Head of caudate nucleus (tissue), 42 donors: ENCODE data around the gene RPS24.
A peak's percentile ranks its signal among the peaks of the same experiment; 100 is the strongest.
"Not testable (repeated sequence)": the region's sequence is repeated elsewhere in the genome, so short reads cannot be mapped to it uniquely, and the experiment has no call there.

Experiments
- DNase-seq, 42 donors: peaks; one replicate each; pipeline versions ENCODE4 v3.0.0 to v3.0.0-alpha.2; 2020 to 2021; ENCODE audit warnings: mixed read lengths in 7 of 42
- intact Hi-C: fragments of 100-400 bp; cut with DNase I; formaldehyde crosslinking; loops from one replicate; pipeline ENCODE4 v1.15.0; 2022

Gene RPS24

DNA sequence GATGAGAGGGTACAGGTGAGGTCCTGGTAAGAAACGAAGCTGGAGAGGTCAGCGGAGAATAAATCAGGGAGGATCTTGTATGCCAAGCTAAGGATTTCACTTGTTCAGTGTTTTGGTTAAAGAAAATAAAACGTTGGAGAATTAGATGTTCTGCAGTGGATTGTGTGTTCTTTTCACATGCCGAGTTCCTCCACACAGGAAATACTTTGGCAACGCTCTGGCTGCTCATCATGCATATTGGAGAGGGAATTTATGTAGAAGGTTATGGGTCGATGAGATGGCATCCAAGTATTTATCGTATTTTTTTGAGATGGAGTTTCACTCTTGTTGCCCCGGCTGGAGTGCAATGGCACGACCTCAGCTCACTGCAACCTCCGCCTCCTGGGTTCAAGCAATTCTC is 11.0 kb downstream of the RPS24 start:
- no peak for DNase-seq
- intact Hi-C loops, result loop anchor here (5.0 to 10.0 kb wide), 3 partner anchors 930 to 1153 kb away; no protein-coding TSS in a partner anchor

DNA sequence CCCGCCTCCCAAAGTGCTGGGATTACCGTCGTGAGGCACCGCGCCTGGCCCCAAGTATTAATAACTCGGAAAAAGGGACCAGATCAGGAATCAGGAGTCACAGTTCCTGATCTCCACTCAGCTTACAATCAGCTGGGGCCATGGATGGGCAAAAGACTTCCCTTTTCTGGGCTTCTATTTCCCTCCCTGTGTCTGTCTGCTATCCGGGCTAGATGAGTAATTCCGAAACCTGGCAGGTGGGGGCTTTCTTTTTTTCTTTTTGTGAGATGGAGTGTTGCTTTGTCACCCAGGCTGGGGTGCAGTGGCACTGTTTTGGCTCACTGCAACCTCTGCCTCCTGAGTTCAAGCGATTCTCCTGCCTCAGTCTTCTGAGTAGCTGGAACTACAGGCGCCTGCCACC is 11.6 kb downstream of the RPS24 start:
- intact Hi-C loops, result loop anchor here (5.0 to 10.0 kb wide), 3 partner anchors 930 to 1152 kb away; no protein-coding TSS in a partner anchor
- peak in 16 of 42 donors; percentile 13 to 58 (median 33) for DNase-seq

DNA sequence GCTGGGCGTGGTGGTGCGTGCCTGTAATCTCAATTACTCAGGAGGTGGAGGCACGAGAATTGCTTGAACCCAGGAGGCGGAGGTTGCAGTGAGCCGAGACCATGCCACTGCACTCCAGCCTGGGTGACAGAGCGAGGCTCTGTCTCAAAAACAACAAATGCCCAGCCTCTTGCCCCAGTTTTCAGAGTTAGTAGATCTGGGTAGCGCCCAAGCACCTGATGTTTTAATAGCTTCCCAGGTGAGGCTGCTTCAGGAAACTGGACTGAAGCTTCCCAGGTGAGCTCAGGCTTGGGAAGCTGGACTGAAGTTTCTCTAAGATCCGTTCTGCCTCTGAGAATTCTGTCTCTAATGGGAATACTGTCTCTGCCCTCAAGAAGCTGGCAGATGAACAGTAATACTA is 12.2 kb downstream of the RPS24 start:
- intact Hi-C loops, result loop anchor here (5.0 to 10.0 kb wide), 3 partner anchors 929 to 1151 kb away; no protein-coding TSS in a partner anchor

DNA sequence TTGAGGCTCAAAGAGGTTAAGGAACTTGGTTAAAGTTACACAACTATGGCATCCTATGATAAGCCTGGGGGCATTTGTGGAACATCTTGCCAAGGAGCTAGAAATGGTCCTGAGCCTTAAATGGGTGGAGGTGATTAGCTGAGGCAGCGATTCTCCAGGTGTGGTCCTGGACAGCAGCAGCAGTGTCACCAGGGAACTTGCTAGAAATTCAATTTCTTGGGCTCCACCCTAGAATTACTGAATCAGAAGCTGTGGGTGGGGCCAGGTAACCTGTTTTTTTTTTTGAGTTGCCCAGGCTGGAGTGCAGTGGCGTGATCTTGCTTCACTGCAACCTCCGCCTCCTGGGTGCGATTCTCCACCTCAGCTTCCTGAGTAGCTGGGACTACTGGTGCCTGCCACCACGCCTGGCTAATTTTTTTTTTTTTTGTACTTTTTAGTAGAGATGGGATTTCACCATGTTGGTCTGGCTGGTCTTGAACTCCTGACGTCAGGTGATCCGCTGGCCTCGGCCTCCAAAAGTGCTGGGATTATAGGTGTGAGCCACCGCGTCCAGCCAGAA is 13.1 kb downstream of the RPS24 start:
- intact Hi-C loops, result loop anchor here (5.0 to 10.0 kb wide), 3 partner anchors 928 to 1151 kb away; no protein-coding TSS in a partner anchor
- DNase-seq, result no peak

More for the DNA sequence above, 12.2 kb downstream of the RPS24 start:
- no peak for DNase-seq

DNA sequence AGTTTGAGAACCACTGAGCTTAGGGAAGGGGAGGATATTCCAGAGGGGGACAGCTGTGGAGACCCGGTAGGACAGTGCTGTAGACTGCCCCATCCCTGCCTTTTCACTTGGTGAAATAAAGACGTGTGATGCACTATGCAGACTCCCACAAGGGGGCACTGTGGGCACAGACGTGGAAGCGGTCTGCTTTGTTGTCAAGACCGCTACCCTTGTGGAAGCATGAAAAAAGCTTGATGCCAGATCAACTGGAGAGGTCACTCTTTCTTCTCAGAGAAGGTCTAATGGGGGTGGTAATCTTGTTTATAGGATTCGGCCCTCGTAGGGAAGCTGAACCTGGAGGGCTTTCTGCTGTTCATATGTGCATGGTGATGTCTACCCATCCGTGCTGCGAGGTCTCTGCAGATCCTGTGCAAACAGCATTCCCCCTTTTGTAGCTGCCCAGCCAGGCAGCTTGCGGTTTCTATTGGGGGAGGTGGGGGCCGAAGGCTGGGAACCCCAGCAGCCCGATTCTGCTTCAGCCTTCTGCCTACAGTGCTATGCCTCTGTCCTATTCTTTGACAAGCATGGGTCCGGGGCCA is 13.7 kb downstream of the RPS24 start:
- intact Hi-C loops, result loop anchor here (5.0 to 10.0 kb wide), 3 partner anchors 927 to 1150 kb away; no protein-coding TSS in a partner anchor
- peak; percentile 81 to 98 (median 94) for DNase-seq

DNA sequence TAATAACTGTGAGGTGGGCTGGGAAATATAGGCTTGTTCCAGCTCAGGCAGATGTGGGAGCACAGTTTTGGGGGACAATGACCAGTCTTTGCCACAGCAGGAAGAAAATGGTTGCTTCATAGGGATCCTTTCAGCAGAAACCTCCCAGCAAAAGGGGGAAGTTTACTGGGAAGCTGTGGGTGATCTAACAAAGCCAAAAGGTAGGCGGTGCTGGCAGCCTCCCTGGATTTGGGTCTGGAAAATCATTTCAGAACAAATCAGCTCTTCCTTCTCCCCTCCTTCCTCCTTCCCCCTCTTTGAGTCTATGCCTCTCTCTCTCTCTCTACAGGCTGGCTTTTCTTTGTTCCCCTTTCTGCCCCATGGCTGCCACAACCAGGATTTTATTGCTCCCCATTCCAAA is 16.2 kb downstream of the RPS24 start:
- intact Hi-C loops, result loop anchor here (5.0 to 10.0 kb wide), 3 partner anchors 925 to 1147 kb away; no protein-coding TSS in a partner anchor
- no peak for DNase-seq

DNA sequence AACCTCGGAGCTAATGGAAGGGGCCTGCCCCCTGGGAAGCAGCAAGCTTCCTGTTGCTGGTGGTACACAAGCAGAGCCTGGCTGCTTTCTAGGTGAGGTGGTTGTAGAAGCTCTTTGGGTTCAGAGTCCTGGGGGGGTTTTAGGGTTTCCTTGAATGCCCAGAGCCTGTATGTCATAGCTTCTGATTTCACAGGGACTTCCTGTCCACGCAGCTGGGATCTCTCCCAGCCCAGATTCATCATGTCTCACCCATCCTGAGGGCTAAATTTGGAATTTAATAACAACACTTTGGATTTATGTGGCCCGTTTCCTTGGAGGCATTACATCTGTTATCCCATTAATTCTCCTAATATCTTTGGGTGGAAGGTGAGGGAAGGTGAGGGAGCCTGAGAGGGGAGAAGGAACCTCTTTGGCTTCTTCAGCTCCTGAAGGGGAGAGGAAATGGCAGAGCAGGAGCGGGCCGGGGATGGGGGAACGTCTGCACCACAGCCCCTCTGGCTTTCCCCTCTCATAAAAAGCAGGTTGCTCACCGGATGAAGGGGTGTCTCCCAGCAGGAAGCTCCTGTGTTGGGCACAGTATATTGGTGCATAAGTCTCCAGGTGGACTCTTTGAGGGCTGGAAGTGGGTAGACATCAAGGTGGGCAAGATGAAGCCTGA is 19.7 kb downstream of the RPS24 start:
- intact Hi-C loops, result no loop called here
- DNase-seq, result no peak

DNA sequence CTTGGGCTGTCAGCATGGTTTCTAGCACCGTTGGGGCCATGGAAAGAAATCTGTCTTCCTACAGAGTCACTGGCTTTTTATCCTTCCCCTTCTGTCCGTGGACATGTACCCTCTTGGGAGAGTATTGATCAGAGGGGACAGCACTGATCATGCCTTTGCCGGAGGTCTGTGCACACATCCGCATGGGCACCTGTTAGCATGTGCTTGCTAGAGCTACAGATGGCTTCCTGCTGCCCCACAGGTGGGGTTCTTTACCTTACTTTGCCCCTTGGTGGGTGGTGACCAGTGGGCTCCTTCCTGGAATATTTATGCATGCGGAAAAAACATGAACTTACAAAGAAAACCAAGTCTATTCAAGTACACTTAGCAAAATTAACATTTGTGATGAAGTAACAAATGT is 24.9 kb downstream of the RPS24 start:
- DNase-seq, result no peak
- intact Hi-C loops, result no loop called here

DNA sequence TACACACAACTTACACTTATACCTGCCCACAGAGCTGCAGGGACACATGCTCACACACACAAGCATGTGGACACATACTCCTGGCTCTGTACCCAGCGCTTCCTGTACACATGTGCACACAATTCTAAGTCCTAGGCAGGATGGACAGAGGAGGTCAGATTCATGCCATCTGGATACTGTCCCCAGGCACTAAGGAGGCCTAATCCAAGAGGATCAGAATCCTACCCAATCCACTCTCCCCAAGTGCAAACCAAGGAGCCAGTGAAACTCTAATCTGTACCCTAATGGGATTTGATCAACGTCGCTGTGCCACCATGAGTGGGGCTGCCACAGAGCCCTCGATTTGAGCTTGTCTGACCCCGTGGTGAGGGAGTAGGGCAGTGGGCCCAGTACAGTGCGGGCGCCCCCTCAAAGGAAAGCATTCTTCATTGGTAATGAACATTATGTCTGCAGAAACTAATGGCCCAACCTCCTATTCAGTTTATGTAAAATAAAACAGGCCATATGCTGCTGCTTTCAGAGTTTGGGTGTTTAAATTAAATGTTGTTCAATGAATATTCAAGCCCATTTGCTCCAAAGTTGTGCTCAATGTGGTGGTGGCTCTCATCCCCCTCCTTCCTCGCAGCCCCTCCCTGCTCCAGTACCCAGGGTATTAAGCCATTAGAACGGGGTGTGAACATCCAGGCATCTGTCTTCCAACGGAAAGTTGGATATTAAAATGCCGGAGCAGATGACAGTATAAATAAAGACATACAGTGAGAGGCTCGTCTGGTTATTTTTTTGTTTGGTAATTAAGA is 26.4 kb downstream of the RPS24 start:
- intact Hi-C loops, result no loop called here
- no peak for DNase-seq

DNA sequence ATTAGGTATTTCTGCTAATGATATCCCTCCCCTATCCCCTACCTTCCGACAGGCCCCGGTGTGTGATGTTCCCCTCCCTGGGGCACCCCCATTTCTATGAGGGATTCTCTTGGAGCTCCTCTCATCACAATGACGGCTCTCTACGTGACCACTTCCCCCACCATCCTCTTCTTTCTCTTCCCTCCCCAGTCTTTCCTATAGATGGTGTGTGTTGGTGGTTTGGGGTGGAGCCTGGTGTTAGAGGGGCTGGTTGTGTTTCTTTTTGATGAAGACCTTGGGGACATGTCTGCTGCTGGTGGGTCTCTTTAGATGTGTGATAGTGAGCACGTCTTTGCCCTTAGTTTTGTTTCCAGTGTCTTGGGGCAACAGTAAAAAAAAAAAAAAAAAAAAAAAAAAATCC is 28.6 kb downstream of the RPS24 start:
- intact Hi-C loops, result no loop called here
- no peak for DNase-seq

DNA sequence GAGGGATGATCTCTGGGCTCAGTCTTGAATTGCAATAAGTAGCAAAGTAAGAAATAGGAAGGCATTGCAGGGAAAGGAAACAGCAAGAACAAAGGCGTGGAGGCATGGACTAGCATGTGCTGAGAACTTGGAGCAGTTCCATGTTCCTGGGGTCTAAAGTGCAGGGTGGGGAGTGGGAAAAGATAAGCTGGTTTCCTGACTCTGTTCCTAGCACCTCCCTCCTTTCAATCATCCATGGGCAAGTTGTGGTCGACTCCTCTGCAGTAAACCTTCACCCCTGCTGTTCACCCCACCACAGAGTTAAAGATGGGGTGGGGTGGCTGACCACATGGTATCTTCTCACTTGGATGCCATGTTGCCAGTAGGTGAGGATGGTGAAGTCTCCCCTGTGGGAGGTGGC is 29.6 kb downstream of the RPS24 start:
- no peak for DNase-seq
- intact Hi-C loops, result no loop called here

DNA sequence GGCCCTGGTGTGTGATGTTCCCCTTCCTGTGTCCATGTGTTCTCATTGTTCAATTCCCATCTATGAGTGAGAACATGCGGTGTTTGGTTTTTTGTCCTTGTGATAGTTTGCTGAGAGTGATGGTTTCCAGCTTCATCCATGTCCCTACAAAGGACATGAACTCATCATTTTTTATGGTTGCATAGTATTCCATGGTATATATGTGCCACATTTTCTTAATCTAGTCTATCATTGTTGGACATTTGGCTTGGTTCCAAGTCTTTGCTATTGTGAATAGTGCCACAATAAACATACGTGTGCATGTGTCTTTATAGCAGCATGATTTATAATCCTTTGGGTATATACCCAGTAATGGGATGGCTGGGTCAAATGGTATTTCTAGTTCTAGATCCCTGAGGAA is 31.3 kb downstream of the RPS24 start:
- intact Hi-C loops, DNase-seq: not testable (repeated sequence)

DNA sequence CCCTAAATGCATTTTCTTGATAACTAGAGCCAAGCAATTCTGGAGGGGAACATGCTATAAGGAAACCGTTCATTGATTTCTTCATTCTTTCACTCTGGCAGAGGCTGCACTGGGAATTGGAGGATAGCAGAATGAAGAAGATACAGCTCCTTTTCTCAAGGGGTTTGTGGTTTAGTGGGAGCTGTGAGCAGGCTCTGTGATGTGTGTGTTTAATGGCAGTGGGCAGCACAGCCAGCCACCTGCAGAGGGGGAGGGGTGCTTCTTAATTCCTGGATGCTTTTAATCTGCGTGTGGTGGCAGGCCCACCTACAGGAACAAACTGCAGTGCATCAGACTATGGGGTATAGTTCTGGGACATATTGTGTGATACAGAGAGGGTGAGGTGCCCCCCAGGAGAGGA is 31.9 kb downstream of the RPS24 start:
- intact Hi-C loops, result no loop called here
- no peak for DNase-seq

DNA sequence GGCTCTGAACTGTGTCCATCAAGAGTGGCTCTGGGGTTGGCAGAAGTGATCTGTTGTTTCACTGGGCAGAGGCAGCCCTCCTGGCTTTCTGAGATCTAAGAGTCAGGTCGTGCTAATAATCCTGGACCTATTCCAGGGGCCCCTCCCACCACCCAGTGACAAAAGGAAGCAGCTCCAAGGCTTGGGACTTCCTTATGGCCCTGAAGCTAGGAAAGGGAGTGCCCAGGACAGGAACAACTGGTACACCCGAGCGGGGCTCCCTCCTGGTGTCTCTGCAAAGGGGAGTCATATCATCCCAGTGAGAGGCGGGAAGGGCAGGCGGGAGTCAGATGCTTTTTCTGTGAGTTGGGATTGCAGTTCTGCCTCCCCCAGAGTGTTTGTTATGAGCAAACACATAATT is 32.3 kb downstream of the RPS24 start:
- intact Hi-C loops, result no loop called here
- no peak for DNase-seq

DNA sequence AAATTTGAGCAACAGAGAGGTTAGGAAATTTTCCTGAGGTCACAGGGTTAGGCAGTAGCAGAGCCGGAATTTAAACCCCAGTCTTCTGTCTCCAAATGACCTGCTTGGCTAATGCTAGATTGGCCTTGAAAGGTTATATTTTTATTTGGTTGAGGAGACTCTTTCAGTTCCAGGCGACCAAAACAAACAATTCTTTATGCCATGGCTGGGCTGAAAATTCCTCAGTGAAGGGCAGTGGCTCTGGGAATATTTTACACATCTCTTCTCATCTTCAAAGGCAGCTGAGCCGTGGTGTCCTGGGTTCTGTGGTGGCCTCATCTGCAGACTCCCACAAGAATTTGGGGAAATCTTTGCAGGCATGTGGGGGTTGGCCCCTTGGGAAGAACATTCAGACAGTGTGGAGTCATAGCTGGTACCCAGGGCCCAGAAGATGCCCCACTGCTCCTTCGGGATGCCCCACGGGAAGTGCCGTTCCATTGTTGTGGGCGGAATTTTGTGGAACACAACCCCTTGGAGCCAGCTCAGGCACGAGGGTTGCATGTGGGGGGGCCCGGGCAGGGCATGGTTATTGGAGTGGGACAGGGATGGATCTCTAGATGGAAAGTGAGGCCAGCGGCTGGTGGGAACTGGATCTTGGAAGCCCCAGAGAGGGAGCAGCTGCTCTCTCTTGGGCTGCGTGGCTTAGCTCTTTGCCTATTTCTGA is 33.2 kb downstream of the RPS24 start:
- intact Hi-C loops, result no loop called here
- DNase-seq, result no peak

DNA sequence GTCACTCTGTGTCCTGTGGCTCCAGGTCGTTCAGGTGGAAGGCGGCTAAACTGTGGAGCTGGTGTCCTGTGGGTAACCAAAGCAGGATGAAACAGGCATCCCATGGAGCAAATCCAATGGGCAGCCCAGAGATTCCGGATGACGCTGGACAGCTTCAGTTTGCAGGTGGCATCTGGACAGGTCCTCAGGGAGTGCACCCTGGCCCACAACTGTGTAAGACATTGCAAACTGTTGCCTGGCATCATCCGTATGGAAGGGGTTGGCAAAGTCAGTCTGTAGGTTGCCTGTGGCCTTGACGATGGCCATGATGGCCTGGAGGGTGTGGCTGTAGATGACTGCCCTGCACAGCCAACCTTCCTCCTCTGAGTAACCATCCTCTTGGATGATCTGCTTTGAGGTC is 35.5 kb downstream of the RPS24 start:
- intact Hi-C loops, result no loop called here
- no peak for DNase-seq

DNA sequence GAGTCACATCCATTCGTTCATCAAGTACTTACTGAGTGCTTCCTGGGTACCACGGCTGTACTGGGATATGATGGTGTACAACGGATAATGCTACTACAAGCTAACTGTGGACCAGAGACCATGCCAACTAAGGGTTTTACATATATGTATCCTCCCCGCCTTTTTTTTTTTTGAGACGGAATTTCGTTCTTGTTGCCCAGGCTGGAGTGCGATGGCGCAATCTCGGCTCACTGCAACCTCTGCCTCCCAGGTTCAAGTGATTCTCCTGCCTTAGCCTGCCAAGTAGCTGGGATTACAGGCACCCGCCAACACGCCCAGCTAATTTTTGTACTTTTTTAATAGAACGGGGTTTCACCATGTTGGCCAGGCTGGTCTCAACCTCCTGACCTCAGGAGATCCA is 36.4 kb downstream of the RPS24 start:
- DNase-seq, intact Hi-C loops: not testable (repeated sequence)

DNA sequence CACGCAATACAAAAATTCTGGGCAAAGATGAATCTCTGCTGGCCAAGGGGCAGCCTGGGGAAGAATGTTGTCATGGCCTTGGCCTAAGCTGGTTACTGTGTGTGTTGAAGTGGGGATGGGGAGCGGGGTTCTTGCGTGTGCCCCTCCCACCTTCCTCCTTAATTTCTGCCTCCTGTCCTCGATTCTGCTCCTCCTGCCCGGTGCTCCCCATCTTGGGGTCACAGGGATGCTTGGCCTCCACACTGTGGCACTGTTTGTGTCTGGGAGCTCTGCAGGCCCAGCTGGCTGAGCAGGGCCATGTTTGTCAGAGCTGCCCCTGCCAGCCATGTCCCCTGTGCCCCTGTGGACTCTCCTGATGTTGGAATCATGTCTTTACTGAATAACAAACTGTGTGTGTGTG is 37.1 kb downstream of the RPS24 start:
- intact Hi-C loops, result no loop called here

More for the DNA sequence above, 37.1 kb downstream of the RPS24 start:
- DNase-seq, result no peak
